ENCODE measurements around the gene DUSP22. TPM values are rescaled to one million over a fixed set of nuclear protein-coding genes. Genes with fewer than 3 reads are reported as not detected.

Gene DUSP22
- total and polyA plus RNA-seq, 9 of the 15 experiments (the other 6 are each of a cell fraction or from before 2014, with no cell fraction given) = 9.3 to 19.4 (median 11.8) TPM

GRCh38 chr6:338815-339262 is 46.6 kb downstream of the DUSP22 start (continued):
- TF ChIP-seq, protein P1, sequence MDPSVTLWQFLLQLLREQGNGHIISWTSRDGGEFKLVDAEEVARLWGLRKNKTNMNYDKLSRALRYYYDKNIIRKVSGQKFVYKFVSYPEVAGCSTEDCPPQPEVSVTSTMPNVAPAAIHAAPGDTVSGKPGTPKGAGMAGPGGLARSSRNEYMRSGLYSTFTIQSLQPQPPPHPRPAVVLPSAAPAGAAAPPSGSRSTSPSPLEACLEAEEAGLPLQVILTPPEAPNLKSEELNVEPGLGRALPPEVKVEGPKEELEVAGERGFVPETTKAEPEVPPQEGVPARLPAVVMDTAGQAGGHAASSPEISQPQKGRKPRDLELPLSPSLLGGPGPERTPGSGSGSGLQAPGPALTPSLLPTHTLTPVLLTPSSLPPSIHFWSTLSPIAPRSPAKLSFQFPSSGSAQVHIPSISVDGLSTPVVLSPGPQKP (CRISPR knock-in tag; IDR thresholded peaks at IDR 0.05) = no peak
- TF ChIP-seq MXD1 (CRISPR knock-in tag; IDR thresholded peaks at IDR 0.05; ENCODE audit: borderline replicate concordance, poor library complexity, severe bottlenecking) = no peak
- TF ChIP-seq ZNF717 (CRISPR knock-in tag; IDR thresholded peaks at IDR 0.05) = no peak
- peak; percentile 31 for TF ChIP-seq RBBP5 (IDR thresholded peaks at IDR 0.05; ENCODE audit: borderline replicate concordance, insufficient read depth, low read length, poor library complexity, severe bottlenecking)
- TF ChIP-seq NR1H2 (CRISPR knock-in tag; IDR thresholded peaks at IDR 0.05) = no peak
- TF ChIP-seq RBM15 (IDR thresholded peaks at IDR 0.05; ENCODE audit: insufficient read depth, low read length) = no peak
- no peak for TF ChIP-seq NR2F6 (CRISPR knock-in tag; IDR thresholded peaks at IDR 0.05)
- no peak for TF ChIP-seq RB1 (IDR thresholded peaks at IDR 0.05; ENCODE audit: low read depth)
- peak; percentile 69; the same call in 1 of the 2 replicates for TF ChIP-seq CTBP1 (IDR thresholded peaks at IDR 0.05; ENCODE audit: borderline replicate concordance)
- TF ChIP-seq ETV1 (tag; conservative IDR thresholded peaks at IDR 0.05; ENCODE audit: low read depth) = peak; percentile 42; the same call in 1 of the 2 replicates
- TF ChIP-seq NR2C1 (IDR thresholded peaks at IDR 0.05) = no peak
- peak; percentile 58 for TF ChIP-seq NR2C1 (tag; IDR thresholded peaks at IDR 0.05)
- TF ChIP-seq ZNF830 (CRISPR knock-in tag; IDR thresholded peaks at IDR 0.05) = no peak
- TF ChIP-seq ZNF75A (CRISPR knock-in tag; IDR thresholded peaks at IDR 0.05) = no peak
- no peak for TF ChIP-seq EP400 (IDR thresholded peaks at IDR 0.05)
- no peak for TF ChIP-seq FUS (optimal IDR thresholded peaks at IDR 0.05; ENCODE audit: low read depth, low read length)
- TF ChIP-seq, protein P2, sequence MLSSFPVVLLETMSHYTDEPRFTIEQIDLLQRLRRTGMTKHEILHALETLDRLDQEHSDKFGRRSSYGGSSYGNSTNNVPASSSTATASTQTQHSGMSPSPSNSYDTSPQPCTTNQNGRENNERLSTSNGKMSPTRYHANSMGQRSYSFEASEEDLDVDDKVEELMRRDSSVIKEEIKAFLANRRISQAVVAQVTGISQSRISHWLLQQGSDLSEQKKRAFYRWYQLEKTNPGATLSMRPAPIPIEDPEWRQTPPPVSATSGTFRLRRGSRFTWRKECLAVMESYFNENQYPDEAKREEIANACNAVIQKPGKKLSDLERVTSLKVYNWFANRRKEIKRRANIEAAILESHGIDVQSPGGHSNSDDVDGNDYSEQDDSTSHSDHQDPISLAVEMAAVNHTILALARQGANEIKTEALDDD (IDR thresholded peaks at IDR 0.05) = peak; percentile 97
- TF ChIP-seq ZNF41 (CRISPR knock-in tag; conservative IDR thresholded peaks at IDR 0.05) = no peak
- no peak for TF ChIP-seq SPI1 (IDR thresholded peaks at IDR 0.05; ENCODE audit: borderline replicate concordance, low read depth, low read length)
- no peak for TF ChIP-seq ARNT (IDR thresholded peaks at IDR 0.05)
- TF ChIP-seq ELF1 (tag; IDR thresholded peaks at IDR 0.05) = 0 out of 2 replicates have a peak, but pooled peaks have one; percentile 21
- no peak for TF ChIP-seq ZNF184 (CRISPR knock-in tag; IDR thresholded peaks at IDR 0.05)
- no peak for TF ChIP-seq BMI1 (IDR thresholded peaks at IDR 0.05; ENCODE audit: low read length)
- TF ChIP-seq THRAP3 (IDR thresholded peaks at IDR 0.05; ENCODE audit: borderline replicate concordance) = no peak
- TF ChIP-seq ZFP36 (IDR thresholded peaks at IDR 0.05; ENCODE audit: low read depth, low read length, partially characterized antibody) = peak; percentile 19
- TF ChIP-seq, protein P3, sequence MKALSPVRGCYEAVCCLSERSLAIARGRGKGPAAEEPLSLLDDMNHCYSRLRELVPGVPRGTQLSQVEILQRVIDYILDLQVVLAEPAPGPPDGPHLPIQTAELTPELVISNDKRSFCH (CRISPR knock-in tag; IDR thresholded peaks at IDR 0.05) = no peak
- TF ChIP-seq, protein P3 (tag; IDR thresholded peaks at IDR 0.05) = peak; percentile 73; the same call in 1 of the 2 replicates
- TF ChIP-seq ZNF311 (CRISPR knock-in tag; IDR thresholded peaks at IDR 0.05) = no peak
- no peak for TF ChIP-seq NR2C2 (CRISPR knock-in tag; IDR thresholded peaks at IDR 0.05)
- peak; percentile 83 for TF ChIP-seq NR2C2 (tag; IDR thresholded peaks at IDR 0.05)
- no peak for TF ChIP-seq HIVEP1 (CRISPR knock-in tag; IDR thresholded peaks at IDR 0.05)
